OCI-LY7 (cell line): ENCODE results near the gene MACC1.

ENCODE experiments used
- CTCF ChIP-seq: fragments of 200-600 bp; sonication (generic); conservative IDR thresholded peaks from 2 replicates; pipeline ENCODE4 v1.5.1; 2014; ENCODE audit warnings: mild to moderate bottlenecking, antibody characterized with exemption, low read length, moderate library complexity, mixed read lengths
- EZH2phosphoT487 ChIP-seq: fragments of 200-600 bp; sonication (generic); IDR thresholded peaks from 2 replicates; pipeline ENCODE4 v1.6.1; 2018; ENCODE audit warnings: low read depth, borderline replicate concordance, mild to moderate bottlenecking, mixed run types, antibody characterized with exemption, low read length, moderate library complexity, mixed read lengths

GRCh38 chr7:20141002-20141345 is 76.2 kb downstream of the MACC1 start:
- TF ChIP-seq CTCF (no peak), EZH2phosphoT487 (no peak)
